Islet of Langerhans (tissue), 1 donor: ENCODE data around the gene LTBP1.

Source experiments
- FAIRE-seq: peaks from one replicate; lab custom pipeline; 2011; peaks lifted over from hg19 to GRCh38; lab: Jason Lieb, UNC

The LTBP1 gene

DNA sequence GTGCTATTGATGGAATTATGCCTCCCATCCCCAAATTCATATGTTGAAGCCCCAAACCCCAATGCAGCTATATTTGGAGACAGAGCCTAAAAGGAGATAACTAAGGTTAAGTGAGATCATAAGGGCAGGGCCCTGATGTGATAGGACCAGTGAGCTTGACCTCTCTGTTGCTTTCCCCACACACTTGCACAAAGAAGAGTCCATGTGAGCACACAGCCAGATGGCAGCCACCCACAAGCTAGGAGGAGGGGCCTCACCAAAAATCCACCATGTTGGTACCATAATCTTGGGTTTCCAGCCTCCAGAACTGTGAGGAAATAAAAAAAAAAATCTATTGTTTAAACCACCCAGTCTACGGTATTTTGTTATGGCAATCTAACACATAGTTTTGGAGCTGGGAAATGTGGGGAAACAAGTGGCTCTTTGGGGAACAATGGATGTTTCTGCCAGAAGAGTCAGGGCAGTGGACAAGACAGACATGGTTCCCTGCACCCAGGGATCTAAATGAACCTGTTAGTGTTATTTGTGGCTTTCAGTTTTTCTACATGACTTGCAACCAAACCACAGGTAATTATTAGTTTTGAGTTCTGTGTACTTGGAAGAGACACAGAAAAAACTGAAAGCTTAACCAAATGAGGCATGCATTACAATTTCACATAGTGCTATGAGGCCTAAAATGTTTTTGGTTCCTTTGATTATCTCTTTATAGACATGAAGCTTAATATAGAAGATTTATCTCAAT, 259.1 kb downstream of the LTBP1 start:
- FAIRE-seq: no peak

- no peak for FAIRE-seq
Observed at GRCh38 chr2:33207151-33207740, 260.5 kb downstream of the LTBP1 start.

DNA sequence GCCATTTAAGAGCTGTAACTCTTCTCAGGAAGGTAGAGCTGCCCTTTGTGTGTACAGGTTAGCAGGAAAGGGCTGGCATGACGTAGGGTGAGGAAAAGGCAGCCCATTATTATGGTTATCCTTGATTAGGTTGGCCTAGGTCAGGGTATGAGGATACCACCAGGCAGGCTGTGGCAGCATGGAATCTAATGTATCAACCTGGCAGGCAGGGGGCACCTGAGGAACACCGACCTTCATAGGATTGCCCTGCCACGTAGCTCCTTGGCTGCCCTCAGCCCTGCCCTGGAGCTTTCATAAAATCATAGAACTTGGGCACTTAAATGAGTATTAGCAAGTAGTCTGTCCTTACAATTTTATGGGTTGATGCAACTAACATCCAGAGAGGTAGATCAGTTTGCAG, 261.6 kb downstream of the LTBP1 start:
- no peak for FAIRE-seq

GRCh38 chr2:33209976-33210375, 263.2 kb downstream of the LTBP1 start:
- FAIRE-seq: no peak

DNA sequence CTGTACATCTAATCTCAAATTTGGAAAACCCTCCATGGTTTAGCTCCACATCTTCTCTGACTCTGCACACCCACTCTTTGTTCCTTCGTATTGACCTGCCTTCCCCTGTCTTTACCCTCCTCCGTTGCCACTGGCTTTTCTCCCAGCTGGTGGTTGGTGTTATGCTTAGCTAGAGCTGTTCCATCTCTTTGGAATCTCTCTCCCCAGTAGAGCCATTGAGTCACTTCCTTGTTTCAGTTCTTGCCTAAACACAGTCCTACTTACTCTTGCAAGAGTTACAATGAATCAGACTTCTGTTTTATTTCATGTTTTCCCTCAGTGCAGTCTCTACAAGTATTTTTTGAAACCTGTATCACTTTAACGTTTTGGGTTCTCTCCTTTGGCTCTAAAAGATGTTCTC, 263.9 kb downstream of the LTBP1 start:
- no peak for FAIRE-seq

- no peak for FAIRE-seq
Observed at GRCh38 chr2:33212151-33212550, 265.4 kb downstream of the LTBP1 start.

GRCh38 chr2:33213244-33213643, 266.5 kb downstream of the LTBP1 start:
- FAIRE-seq: no peak

DNA sequence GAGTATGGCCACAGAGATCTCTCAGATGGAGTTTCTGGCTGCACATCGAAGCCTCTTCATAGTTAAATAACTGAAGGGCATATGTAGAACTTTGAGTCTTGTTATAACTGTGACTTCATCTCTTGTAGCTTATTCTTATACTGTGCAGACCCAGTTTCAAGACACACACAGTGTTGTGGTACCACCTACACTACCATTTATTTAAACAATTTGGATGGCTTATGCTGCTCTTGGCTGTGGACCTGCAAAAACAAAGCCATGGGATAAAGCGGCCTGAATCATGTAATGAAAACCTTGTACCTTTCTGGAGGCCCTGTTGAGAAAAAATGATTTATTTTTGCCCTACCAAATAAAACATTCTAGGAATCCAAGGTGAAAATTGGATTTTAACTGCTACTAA, 266.9 kb downstream of the LTBP1 start:
- no peak for FAIRE-seq

DNA sequence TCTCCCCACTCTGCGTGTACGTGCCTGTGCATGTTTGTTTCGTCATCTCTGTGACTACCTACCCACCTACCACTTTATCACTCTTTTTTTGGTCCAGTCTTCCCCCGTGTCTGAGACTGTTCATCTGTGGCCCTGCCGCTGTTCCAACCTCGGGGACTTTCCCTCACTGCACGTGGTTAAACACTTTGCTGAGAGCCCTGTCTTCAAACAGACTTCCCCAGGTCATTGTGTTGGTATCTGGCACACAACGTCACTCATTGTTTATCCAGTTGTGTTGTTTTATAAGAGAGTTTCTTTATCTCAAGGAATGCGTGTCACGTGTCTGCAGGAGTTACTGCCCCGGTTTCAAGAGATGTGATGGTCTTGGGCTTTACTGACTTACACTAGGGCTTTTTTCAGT, 267.7 kb downstream of the LTBP1 start:
- no peak for FAIRE-seq

DNA sequence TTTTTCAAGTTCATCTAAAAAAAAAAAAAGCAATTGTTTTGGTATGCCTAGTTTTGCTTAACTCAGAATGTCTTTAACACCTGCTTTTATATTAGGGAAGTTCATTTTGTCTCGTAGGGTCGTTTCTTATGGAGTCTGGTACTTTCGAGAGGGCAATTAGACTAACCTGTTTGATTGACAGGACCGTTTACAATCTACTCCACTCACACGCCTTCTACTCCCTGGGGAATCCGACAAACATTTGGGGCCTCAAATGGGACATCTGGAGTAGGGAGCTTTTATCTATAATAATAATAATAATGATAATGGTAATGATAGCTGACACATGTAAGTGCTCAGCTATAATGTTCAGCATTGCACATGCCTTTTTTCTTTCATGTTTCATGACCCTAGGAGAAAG, 268.1 kb downstream of the LTBP1 start:
- FAIRE-seq: no peak

- no peak for FAIRE-seq
Observed at GRCh38 chr2:33215299-33215698, 268.5 kb downstream of the LTBP1 start.

GRCh38 chr2:33215983-33216382, 269.2 kb downstream of the LTBP1 start:
- no peak for FAIRE-seq

DNA sequence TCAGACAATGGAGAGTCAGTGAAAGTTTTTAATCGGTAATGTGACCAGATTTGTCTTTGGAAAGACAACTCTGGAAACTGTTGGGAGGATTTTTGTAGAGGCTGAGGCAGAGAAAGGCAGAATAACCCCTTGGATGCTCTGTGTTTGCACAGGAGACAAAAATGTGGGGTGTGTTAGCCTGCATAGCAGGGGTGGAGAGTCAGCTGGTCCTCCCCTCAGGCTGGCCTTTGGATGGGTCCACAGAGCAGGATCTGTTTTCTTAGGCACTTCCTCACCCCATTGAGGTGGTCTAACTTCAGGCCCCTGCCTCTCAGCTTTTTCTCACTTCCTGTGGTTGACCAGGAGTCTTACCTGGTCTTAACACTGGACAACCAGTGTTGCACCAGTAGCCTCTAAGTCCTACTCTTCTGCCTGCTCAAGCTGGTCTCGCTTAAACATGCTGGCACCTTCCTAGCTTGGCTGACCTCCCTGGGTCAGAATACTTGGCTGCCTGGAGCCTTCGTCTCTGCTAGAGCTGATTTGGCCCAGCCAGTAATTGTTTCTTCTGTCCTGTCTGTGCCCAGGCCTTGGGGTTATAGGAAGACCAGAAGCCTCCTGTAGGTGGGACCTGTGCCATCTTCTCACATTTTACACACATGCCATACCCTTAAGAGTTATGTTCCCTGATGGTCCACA, 269.9 kb downstream of the LTBP1 start:
- no peak for FAIRE-seq

- FAIRE-seq: no peak
Observed at GRCh38 chr2:33217406-33217805, 270.7 kb downstream of the LTBP1 start.

DNA sequence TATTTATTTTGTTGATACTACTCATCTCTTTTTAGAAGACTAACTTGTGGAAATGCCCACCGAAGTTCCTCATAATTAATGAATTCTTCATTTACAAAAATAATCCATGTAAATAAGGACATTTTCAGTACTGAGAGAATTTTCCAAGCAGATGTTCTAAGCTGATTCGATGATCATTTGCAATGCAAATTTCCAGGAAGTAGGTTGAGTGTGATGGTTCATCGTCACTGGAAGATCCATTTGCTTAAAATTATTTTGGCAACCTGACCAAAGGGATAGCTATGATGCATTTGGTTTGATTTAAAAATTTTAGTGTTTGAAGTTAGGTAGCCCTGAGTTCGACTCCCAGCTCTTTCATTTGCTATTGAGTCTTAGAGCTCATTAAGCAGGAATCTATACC, 272.4 kb downstream of the LTBP1 start:
- no peak for FAIRE-seq

DNA sequence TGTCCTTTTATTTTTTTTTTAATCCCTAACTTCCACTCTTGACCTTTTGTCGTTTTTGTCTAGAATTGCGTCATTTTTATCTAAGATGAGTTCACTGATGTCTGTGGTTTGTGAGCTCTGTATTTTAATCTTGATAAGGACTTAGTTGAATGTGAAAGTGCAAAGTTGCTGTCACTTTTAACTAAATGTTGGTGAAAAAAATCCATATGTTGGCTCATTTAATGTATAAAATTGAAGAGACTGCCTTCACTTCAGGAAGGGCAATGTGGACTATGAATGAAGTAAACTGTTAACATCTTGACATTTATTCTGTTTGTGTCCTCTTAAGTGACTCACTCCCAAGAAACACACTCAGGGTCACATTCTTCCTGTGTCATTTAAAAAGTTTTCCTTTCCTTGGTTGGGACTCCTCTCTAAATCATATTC, 273.1 kb downstream of the LTBP1 start:
- no peak for FAIRE-seq

- FAIRE-seq: no peak
Observed at GRCh38 chr2:33220533-33220932, 273.8 kb downstream of the LTBP1 start.

DNA sequence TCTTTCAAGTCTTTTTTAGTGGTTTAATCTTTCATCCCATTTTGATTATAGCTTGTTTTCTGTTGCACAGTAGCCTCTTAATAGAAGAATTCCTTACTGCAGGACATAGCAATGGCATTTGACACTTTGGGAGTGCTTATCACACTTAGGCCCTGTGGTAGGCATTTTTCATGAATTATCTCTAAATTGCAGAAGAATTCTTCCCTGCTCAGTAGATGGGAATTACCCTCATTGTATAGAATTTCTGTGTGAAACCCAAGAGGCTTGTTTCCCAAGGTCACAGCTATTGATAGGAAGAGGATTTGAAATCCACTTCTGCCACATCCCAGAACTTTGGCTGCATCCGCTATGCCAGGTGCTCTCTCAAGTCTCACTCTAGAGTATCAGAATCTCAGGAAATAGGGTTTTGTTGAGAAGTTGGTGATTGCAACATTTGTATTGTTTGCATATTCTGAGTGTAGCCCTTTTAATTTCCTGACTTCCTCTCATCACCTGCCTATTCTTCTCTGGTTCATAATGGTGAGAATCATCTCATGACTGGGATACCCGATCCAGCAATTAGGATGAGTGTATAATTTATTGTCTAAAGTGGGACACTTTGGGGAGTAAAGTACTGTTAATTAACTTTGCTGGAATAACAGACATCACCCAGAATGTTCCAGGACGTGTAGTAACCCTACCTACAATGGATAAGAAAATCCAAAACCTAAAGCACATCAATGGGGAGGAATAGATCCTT, 274.5 kb downstream of the LTBP1 start:
- no peak for FAIRE-seq

DNA sequence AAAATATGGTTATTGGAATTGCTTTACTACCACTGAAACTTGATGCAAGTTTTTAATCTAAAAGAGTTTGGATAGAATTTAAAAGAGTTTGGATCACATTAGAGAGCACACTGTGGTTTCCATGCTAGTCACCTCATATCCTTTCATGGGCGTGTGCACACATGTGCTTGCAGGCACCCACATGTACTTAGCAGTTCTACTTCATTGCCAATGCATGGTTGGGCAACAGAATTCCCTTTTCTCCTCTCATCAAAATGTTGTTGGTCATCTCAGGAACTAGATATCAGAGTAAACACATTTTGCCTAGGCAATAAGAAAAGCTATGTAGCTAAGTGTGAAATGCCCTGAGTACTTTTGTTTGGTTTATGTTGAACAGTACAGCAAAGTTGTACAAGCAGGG, 275.6 kb downstream of the LTBP1 start:
- FAIRE-seq: no peak

GRCh38 chr2:33223856-33224255, 277.1 kb downstream of the LTBP1 start:
- no peak for FAIRE-seq

GRCh38 chr2:33225350-33225749, 278.6 kb downstream of the LTBP1 start:
- FAIRE-seq: no peak

DNA sequence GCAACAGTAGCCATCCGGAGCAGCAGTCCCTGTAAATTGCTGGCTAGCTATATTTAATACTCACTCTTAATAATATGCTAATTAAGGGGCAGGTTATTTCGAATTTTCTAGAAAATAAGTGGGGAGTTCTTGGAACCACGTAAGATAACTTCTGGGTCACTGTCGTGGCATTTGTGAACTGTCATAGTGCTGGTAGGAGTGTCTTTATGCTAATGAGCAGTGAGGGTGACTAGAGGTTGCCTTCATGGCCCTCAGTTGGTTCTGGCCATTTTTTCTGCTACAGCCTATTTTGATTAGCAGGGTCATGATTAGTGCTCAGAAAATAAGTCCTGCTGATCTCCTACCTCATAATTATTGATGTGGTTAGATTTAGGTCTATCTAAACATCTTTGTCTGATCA, 279.8 kb downstream of the LTBP1 start:
- no peak for FAIRE-seq

DNA sequence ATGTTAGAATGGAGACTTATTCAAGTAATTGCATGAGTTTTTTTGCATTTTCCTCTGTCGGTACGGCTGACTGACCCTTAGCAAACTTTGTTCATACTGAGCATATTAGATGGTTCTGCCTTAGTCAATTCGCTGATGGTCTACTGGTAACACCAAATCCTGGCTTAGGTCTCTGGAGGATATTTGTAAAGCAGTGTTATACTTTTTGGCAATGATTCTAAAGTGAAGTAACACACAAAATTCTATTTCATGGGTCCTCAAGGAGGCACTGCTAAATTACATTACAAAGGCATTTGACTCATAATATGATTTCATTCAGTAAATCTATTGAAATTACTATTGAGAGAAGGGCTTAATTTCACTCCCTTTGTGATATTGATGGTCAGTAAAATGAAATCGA, 282.9 kb downstream of the LTBP1 start:
- no peak for FAIRE-seq
